ENCODE results near the gene SSBP3.

- TF ChIP-seq, protein P1, sequence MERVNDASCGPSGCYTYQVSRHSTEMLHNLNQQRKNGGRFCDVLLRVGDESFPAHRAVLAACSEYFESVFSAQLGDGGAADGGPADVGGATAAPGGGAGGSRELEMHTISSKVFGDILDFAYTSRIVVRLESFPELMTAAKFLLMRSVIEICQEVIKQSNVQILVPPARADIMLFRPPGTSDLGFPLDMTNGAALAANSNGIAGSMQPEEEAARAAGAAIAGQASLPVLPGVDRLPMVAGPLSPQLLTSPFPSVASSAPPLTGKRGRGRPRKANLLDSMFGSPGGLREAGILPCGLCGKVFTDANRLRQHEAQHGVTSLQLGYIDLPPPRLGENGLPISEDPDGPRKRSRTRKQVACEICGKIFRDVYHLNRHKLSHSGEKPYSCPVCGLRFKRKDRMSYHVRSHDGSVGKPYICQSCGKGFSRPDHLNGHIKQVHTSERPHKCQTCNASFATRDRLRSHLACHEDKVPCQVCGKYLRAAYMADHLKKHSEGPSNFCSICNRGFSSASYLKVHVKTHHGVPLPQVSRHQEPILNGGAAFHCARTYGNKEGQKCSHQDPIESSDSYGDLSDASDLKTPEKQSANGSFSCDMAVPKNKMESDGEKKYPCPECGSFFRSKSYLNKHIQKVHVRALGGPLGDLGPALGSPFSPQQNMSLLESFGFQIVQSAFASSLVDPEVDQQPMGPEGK (CRISPR knock-in tag; IDR thresholded peaks at IDR 0.05; ENCODE audit: borderline replicate concordance), result no peak
- TF ChIP-seq CREB5 (CRISPR knock-in tag; IDR thresholded peaks at IDR 0.05; ENCODE audit: low read depth) (no peak), TCF4 (CRISPR knock-in tag; IDR thresholded peaks at IDR 0.05; ENCODE audit: borderline replicate concordance) (no peak), CSDC2 (CRISPR knock-in tag; IDR thresholded peaks at IDR 0.05) (no peak)
Observed at GRCh38 chr1:54266195-54266594, 140.0 kb downstream of the SSBP3 start.

Measured in SK-N-SH treated with all-trans-retinoic acid at 6 μM for 48 hours (cell line).